Omental fat pad (tissue), 4 donors: ENCODE results near the gene GAL3ST1. TPM values are rescaled to one million over a fixed set of nuclear protein-coding genes. Genes with fewer than 3 reads are reported as not detected.

Experiments
- ATAC-seq: fragments of 150-250 bp; one replicate; pipeline ENCODE4 v1.9.1; 2016; ENCODE audit warnings: mild to moderate bottlenecking, moderate library complexity; ENCODE audit not compliant: low FRiP score
- DNase-seq: peaks from one replicate; pipeline ENCODE4 v3.0.0-alpha.2; 2019; ENCODE audit warnings: low spot score
- total RNA-seq, 4 donors: library from RNA; depleted of rRNA; stranded (reverse); fragments of >200 nt; gene quantifications; one replicate each; pipeline ENCODE4 v1.1.0, GENCODE V29; 2016
- TF ChIP-seq, protein P1 (sequence below), 3 donors: fragments of 450-650 bp; IDR thresholded peaks; one replicate each; pipeline ENCODE4 v1.5.1; 2016 to 2017; ENCODE audit warnings: antibody characterized with exemption in 3 of 3, mild to moderate bottlenecking in 3 of 3, moderate library complexity in 2 of 3

Gene GAL3ST1
- total RNA-seq, 4 donors from 2014 or later = 1.4 to 2.5 (median 1.8) TPM; not detected in 1

DNA sequence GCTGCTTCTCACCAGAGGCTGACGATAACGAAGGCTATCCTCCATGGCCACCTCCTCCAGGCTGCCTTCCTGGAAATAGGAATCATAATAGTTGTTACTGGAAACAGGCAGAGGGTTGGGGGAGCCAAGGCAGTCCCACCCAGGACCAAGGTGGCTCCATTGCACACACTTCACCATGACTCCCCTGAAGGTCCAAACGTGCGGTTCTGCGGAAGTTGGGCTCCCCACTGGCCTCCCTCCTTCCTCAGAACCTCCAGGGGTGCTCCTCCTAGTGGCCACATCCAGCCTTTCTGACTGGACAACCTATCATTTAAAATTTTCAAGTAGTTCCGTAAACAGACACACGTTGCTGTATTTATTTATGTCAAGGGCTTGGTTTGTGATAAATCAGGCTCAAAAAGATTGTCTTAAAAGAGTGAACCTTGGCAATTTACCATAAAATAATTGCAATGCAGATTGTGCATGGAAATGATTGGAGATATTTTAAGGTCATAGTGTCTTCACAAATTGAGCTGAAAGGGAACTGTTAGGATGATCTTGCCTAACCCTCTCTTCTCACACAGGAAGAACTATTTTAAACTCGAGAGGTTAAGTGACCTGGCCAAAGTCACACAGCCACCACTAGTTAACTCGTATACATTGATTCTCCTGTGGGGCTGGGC, 31.1 kb upstream of the GAL3ST1 start:
- ATAC-seq (no peak), DNase-seq (peak; percentile 40)
- TF ChIP-seq, protein P1, sequence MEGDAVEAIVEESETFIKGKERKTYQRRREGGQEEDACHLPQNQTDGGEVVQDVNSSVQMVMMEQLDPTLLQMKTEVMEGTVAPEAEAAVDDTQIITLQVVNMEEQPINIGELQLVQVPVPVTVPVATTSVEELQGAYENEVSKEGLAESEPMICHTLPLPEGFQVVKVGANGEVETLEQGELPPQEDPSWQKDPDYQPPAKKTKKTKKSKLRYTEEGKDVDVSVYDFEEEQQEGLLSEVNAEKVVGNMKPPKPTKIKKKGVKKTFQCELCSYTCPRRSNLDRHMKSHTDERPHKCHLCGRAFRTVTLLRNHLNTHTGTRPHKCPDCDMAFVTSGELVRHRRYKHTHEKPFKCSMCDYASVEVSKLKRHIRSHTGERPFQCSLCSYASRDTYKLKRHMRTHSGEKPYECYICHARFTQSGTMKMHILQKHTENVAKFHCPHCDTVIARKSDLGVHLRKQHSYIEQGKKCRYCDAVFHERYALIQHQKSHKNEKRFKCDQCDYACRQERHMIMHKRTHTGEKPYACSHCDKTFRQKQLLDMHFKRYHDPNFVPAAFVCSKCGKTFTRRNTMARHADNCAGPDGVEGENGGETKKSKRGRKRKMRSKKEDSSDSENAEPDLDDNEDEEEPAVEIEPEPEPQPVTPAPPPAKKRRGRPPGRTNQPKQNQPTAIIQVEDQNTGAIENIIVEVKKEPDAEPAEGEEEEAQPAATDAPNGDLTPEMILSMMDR (IDR thresholded peaks at IDR 0.05) = peak in 1 of 3 donors; percentile 20

DNA sequence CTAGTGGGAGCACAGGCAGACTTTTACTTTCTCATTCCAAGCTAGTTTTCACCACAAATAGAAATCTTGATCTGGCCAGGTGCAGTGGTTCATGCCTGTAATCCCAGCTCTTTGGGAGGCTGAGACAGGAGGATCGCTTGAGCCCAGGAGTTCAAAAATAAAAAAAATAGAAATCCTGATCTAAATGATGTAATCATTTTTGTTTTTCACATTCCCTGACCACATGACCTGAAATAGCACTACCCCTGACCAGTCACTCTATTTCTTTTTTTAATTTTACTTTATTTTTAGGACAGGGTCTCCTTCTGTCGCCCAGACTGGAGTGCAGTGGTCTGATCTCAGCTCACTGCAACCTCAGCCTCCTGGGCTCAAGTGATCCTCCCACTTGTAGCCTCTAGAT, 30.3 kb upstream of the GAL3ST1 start:
- DNase-seq = no peak
- ATAC-seq = no peak
- TF ChIP-seq, protein P1 (IDR thresholded peaks at IDR 0.05) = no peak

DNA sequence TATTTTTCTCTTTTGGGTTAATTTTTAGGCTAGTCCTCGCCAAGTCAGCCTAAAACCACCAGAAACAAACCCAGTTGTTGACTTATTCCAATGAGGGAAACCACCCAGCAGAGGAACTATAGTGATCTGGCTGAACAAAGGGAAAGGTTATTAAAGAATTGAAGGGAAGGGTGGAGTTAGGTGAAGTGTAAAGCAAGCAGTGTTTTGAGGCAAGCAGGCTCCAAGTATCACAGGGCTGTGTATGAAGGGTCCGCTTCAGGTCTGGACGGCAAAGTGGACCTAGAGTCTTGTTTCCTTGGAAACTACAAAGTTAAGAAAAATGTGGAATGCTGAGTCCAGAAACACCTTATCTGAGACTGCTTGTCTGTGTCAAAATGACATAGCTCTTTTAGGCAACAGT, 29.3 kb upstream of the GAL3ST1 start:
- ATAC-seq = no peak
- TF ChIP-seq, protein P1 (IDR thresholded peaks at IDR 0.05) = no peak
- no peak for DNase-seq

DNA sequence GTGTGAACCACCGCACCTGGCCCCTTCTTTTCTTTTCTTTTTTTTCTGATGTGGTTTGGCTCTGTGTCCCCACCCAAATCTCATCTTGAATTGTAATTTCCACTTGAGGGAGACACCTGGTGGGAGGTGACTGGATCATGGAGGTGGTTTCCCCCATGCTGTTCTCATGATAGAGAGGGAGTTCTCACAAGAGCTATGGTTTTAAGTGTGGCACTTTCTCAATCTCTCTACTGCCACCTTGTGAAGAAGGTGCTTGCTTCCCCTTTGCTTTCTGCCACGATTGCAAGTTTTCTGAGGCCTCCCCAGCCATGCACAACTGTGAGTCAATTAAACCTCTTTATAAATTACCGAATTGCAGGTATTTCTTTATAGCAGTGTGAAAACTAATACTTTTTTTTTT, 27.6 kb upstream of the GAL3ST1 start:
- DNase-seq = no peak
- no peak for ATAC-seq
- TF ChIP-seq, protein P1 (IDR thresholded peaks at IDR 0.05) = no peak

DNA sequence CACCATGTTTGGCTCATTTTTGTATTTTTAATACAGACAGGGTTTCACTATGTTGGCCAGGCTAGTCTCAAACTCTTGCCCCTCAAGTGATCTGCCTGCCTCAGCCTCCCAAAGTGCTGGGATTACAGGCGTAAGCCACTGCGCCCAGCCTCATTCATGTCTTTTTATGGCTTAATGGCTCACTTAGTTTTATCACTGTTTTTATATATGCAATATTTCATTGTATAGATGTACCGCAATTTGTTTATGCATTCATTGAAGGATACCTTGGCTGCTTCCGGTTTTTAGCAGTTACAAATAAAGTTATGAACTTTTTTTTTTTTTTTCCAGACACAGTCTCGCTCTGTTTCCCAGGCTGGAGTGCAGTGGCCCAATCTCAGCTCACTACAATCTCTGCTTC, 27.0 kb upstream of the GAL3ST1 start:
- no peak for DNase-seq
- no peak for ATAC-seq
- TF ChIP-seq, protein P1 (IDR thresholded peaks at IDR 0.05) = no peak

DNA sequence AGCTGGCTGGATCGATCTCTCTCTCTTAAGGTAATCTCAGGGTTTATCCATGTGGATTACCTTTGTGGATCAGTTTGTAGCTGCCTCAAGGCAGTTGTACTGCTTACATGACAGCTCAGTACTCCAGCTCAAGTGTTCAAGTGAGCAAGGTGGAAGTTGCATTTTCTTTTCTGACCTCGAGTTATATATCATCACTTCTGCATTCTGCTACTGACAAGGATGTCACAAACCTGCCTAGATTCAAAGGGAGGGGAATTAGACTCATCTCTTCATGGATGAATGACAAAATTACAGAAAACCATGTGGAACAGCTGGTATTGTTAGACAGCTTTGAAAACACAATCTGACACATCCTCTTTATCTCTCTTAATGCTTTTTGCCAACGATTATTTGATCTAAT, 26.5 kb upstream of the GAL3ST1 start:
- TF ChIP-seq, protein P1 (IDR thresholded peaks at IDR 0.05) = no peak
- ATAC-seq (no peak), DNase-seq (no peak)

DNA sequence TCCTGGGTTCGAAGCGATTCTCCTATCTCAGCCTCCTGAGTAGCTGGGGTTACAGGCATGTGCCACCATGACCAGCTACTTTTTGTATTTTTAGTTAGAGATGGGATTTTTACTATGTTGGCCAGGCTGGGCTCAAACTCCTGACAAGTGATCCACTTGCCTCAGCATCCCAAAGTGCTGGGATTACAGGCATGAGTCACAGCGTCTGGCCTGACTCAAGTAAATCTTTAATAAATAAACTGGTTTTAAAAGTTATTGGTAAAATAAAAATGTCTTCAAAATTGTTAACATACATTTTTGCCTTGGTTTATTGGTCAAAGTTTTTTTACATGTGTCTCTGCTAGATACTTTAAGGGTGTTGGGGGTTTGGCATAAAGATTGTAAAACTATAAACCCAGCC, 24.5 kb upstream of the GAL3ST1 start:
- TF ChIP-seq, protein P1 (IDR thresholded peaks at IDR 0.05) = no peak
- DNase-seq (no peak), ATAC-seq (no peak)
